ENCODE data around the gene CEL. TPM values are rescaled to one million over a fixed set of nuclear protein-coding genes. Genes with fewer than 3 reads are reported as not detected.
"Not testable (repeated sequence)": the region's sequence is repeated elsewhere in the genome, so short reads cannot be mapped to it uniquely, and the experiment has no call there.

The CEL gene
- total and polyA plus RNA-seq, 2 donors from 2014 or later: 1.0 to 16.7 TPM

DNA sequence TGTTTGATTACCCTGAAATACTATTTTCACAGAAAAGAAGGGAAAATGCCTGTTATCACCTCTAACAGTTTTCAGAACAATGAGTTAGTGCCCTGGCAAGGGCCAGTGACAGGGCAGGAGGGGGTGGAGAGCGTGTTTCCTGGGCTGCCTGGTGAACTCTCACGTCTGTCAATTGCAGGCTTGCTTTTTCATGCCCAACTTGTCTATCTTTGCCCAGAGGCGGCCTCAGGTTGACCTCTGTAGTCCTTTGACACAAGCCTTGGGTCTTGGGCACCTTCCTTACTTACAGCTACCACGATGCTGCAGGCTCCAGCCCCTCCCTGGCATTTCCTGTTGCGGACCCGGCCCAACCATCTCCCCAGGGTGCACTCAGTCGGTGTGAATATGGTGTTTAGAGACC lies 2.2 kb upstream of the CEL start:
- Histone ChIP-seq H3K9me3 (ENCODE audit: control insufficient read depth in 2 of 3, insufficient read depth in 1 of 3, low read length in 3 of 3) (no peaks in the 10 kb centered on the region), H3K4me3 (ENCODE audit: low read length in 3 of 3) (no peak overlapping the region), H3K27ac (ENCODE audit: low read depth in 2 of 2, low read length in 2 of 2) (no peak overlapping the region), H3K9ac (ENCODE audit: low read length in 3 of 3) (no peak overlapping the region), H3K4me1 (ENCODE audit: control insufficient read depth in 2 of 3, insufficient read depth in 2 of 3, low read depth in 1 of 3, low read length in 3 of 3) (no peaks in the 10 kb centered on the region), H3K27me3 (ENCODE audit: control insufficient read depth, insufficient read depth, low read length) (no peaks in the 10 kb centered on the region), H3K36me3 (ENCODE audit: control insufficient read depth in 2 of 3, insufficient read depth in 3 of 3, low read length in 3 of 3) (peaks cover 0 to 19% (median 8%) of the 10 kb centered on the region in 3 donors)
- peak in 1 of 5 donors; percentile 15 for DNase-seq
- intact Hi-C loops (cut with DNase I): no loop called here
- TF ChIP-seq, protein P1, sequence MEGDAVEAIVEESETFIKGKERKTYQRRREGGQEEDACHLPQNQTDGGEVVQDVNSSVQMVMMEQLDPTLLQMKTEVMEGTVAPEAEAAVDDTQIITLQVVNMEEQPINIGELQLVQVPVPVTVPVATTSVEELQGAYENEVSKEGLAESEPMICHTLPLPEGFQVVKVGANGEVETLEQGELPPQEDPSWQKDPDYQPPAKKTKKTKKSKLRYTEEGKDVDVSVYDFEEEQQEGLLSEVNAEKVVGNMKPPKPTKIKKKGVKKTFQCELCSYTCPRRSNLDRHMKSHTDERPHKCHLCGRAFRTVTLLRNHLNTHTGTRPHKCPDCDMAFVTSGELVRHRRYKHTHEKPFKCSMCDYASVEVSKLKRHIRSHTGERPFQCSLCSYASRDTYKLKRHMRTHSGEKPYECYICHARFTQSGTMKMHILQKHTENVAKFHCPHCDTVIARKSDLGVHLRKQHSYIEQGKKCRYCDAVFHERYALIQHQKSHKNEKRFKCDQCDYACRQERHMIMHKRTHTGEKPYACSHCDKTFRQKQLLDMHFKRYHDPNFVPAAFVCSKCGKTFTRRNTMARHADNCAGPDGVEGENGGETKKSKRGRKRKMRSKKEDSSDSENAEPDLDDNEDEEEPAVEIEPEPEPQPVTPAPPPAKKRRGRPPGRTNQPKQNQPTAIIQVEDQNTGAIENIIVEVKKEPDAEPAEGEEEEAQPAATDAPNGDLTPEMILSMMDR (IDR thresholded peaks at IDR 0.05; ENCODE audit: borderline replicate concordance, extremely low read depth, insufficient read depth): no peak
- FAIRE-seq: no peak

DNA sequence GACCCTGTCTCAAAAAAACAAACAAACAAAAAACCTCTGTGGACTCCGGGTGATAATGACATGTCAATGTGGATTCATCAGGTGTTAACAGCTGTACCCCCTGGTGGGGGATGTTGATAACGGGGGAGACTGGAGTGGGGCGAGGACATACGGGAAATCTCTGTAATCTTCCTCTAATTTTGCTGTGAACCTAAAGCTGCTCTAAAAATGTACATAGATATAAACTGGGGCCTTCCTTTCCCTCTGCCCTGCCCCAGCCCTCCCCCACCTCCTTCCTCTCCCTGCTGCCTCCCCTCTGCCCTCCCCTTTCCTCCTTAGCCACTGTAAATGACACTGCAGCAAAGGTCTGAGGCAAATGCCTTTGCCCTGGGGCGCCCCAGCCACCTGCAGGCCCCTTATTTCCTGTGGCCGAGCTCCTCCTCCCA lies 1.4 kb upstream of the CEL start:
- intact Hi-C loops (cut with DNase I): no loop called here
- no peak for FAIRE-seq
- Histone ChIP-seq H3K27ac (ENCODE audit: low read depth in 2 of 2, low read length in 2 of 2) (no peak overlapping the region), H3K36me3 (ENCODE audit: control insufficient read depth in 2 of 3, insufficient read depth in 3 of 3, low read length in 3 of 3) (peaks cover 0 to 13% (median 5%) of the 10 kb centered on the region in 3 donors), H3K9me3 (ENCODE audit: control insufficient read depth in 2 of 3, insufficient read depth in 1 of 3, low read length in 3 of 3) (no peaks in the 10 kb centered on the region), H3K9ac (ENCODE audit: low read length in 3 of 3) (no peak overlapping the region), H3K27me3 (ENCODE audit: control insufficient read depth, insufficient read depth, low read length) (no peaks in the 10 kb centered on the region), H3K4me3 (ENCODE audit: low read length in 3 of 3) (no peak overlapping the region), H3K4me1 (ENCODE audit: control insufficient read depth in 2 of 3, insufficient read depth in 2 of 3, low read depth in 1 of 3, low read length in 3 of 3) (no peaks in the 10 kb centered on the region)
- TF ChIP-seq, protein P1 (IDR thresholded peaks at IDR 0.05; ENCODE audit: borderline replicate concordance, extremely low read depth, insufficient read depth): no peak
- peak in 2 of 5 donors; percentile 4 to 35 for DNase-seq

DNA sequence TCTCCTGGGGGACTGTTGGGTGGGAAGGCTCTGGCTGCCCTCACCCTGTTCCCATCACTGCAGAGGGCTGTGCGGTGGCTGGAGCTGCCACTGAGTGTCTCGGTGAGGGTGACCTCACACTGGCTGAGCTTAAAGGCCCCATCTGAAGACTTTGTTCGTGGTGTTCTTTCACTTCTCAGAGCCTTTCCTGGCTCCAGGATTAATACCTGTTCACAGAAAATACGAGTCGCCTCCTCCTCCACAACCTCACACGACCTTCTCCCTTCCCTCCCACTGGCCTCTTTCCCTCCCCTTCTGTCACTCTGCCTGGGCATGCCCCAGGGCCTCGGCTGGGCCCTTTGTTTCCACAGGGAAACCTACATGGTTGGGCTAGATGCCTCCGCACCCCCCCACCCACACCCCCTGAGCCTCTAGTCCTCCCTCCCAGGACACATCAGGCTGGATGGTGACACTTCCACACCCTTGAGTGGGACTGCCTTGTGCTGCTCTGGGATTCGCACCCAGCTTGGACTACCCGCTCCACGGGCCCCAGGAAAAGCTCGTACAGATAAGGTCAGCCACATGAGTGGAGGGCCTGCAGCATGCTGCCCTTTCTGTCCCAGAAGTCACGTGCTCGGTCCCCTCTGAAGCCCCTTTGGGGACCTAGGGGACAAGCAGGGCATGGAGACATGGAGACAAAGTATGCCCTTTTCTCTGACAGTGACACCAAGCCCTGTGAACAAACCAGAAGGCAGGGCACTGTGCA lies 590 bp upstream of the CEL start:
- FAIRE-seq; H3K4me3 ChIP-seq (ENCODE audit: low read length in 3 of 3); H3K9ac ChIP-seq (ENCODE audit: low read length in 3 of 3); H3K9me3 ChIP-seq (ENCODE audit: control insufficient read depth in 2 of 3, insufficient read depth in 1 of 3, low read length in 3 of 3); intact Hi-C loops (cut with DNase I); H3K4me1 ChIP-seq (ENCODE audit: control insufficient read depth in 2 of 3, insufficient read depth in 2 of 3, low read depth in 1 of 3, low read length in 3 of 3); H3K36me3 ChIP-seq (ENCODE audit: control insufficient read depth in 2 of 3, insufficient read depth in 3 of 3, low read length in 3 of 3); H3K27ac ChIP-seq (ENCODE audit: low read depth in 2 of 2, low read length in 2 of 2); H3K27me3 ChIP-seq (ENCODE audit: control insufficient read depth, insufficient read depth, low read length): not testable (repeated sequence)
- peak in 4 of 5 donors; percentile 23 to 52 (median 32) for DNase-seq

DNA sequence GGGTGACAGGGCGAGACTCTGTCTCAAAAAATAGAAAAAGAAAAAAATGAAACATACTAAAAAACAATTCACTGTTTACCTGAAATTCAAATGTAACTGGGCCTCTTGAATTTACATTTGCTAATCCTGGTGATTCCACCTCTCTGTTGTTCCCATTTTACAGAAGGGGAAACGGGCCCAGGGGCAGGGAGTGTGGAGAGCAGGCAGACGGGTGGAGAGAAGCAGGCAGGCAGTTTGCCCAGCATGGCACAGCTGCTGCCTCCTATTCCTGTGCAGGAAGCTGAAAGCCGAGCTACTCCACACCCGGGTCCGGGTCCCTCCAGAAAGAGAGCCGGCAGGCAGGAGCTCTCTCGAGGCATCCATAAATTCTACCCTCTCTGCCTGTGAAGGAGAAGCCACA lies 788 bp downstream of the CEL start:
- H3K27ac ChIP-seq (ENCODE audit: low read depth in 2 of 2, low read length in 2 of 2); H3K9ac ChIP-seq (ENCODE audit: low read length in 3 of 3); H3K4me3 ChIP-seq (ENCODE audit: low read length in 3 of 3); FAIRE-seq; H3K9me3 ChIP-seq (ENCODE audit: control insufficient read depth in 2 of 3, insufficient read depth in 1 of 3, low read length in 3 of 3); H3K27me3 ChIP-seq (ENCODE audit: control insufficient read depth, insufficient read depth, low read length); intact Hi-C loops (cut with DNase I); H3K4me1 ChIP-seq (ENCODE audit: control insufficient read depth in 2 of 3, insufficient read depth in 2 of 3, low read depth in 1 of 3, low read length in 3 of 3); H3K36me3 ChIP-seq (ENCODE audit: control insufficient read depth in 2 of 3, insufficient read depth in 3 of 3, low read length in 3 of 3): not testable (repeated sequence)
- peak in 1 of 5 donors; percentile 32 for DNase-seq
